NCI-H510A treated with DMSO at 0.1 percent for 48 hours (cell line): ENCODE measurements around the gene ZNF792.
"Not testable (repeated sequence)": the region's sequence is repeated elsewhere in the genome, so short reads cannot be mapped to it uniquely, and the experiment has no call there.

Experiments
- DNase-seq: peaks from one replicate; lab custom pipeline; 2025; lab: John Stamatoyannopoulos, UW

Gene ZNF792

DNA sequence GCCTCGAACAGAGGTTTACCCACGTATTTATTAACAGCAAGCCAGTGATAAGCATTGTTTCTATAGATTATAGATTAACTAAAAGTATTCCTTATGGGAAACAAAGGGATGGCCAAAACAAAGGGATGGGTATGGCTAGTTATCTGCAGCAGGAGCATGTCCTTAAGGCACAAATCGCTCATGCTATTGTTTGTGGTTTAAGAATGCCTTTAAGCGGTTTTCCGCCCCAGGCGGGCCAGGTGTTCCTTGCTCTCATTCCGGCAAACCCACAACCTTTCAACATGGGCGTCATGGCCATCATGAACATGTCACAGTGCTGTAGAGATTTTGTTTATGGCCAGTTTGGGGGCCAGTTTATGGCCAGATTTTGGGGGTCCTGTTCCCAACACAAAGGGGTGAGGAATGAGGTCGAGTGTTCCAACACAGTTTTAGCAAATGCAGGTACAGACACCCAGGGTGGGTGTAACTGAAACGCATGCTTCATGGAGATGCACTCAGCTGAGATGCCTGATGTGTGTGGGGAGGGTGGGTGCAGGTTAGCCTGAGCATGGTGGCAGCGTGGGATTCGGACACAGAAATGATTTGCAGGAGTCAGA is 6.3 kb upstream of the ZNF792 start:
- not testable (repeated sequence) for DNase-seq

GRCh38 chr19:34969721-34970120 is 5.7 kb upstream of the ZNF792 start:
- no peak for DNase-seq

GRCh38 chr19:34967551-34967950 is 3.5 kb upstream of the ZNF792 start:
- DNase-seq: no peak

DNA sequence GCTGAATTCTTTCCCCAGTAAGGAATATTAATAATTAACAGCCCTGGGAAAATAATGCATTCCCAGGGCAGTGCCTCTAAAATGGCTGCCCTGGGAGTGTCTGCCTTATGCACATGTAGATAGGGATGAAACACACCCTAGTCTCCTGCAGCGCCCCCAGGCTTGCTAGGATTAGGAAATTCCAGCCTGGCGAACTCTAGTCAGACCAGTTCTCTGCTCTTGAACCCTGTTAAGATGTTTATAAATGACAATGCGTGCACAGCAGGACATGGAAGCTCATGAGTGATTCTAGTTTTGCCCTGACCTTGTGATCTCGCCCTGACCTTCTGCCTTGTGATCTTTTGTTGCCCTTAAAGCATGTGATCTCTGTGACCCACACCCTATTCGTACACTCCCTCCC is 1.5 kb upstream of the ZNF792 start:
- DNase-seq: not testable (repeated sequence)

GRCh38 chr19:34964598-34964997 is 569 bp upstream of the ZNF792 start:
- DNase-seq: no peak

- DNase-seq: no peak
Observed at GRCh38 chr19:34962687-34963572, 1.1 kb downstream of the ZNF792 start.

GRCh38 chr19:34961775-34962686 is 2.0 kb downstream of the ZNF792 start:
- no peak for DNase-seq

- DNase-seq: no peak
Observed at GRCh38 chr19:34960940-34961679, 2.9 kb downstream of the ZNF792 start.

GRCh38 chr19:34960103-34960805 is 3.8 kb downstream of the ZNF792 start:
- no peak for DNase-seq

DNA sequence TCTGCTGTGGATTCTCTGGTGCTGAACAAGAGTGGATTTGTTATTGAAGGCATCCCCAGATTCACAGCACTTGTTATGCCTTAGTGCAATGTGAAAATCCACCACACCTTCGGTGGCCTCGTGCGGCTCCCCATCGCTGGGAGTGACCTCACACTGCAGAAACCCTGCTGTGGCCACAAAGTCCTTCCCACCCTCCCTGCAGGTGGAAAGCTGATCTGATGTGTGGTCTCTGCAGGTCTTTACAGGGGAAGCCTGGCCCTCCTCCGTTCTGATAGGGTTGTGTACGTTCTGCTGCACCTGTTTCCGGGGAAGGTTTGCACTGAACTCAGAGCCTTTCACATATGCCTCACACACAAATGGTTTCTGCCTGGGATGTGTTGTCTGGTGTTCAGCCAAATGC is 5.0 kb downstream of the ZNF792 start:
- DNase-seq: no peak

- DNase-seq: no peak
Observed at GRCh38 chr19:34957830-34958751, 5.9 kb downstream of the ZNF792 start.

DNA sequence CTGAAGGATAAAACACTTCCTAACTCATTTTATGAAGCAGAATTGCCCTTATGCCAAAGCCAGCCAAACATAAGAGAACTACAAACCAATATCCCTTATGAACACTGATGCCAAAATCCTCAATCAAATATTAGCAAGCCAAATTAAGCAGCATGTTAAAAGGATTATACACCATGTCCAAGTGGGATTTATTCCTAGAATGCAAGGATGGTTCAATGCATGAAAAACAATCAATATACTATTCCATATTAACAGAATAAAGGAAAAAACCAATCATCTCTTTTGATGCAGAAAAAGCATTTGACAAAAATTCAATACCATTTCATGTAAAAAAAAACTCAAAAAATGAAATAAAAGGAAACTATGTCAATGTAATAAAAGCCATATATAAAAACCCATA is 10.9 kb downstream of the ZNF792 start:
- DNase-seq: no peak

GRCh38 chr19:34943861-34944573 is 20.0 kb downstream of the ZNF792 start:
- no peak for DNase-seq

DNA sequence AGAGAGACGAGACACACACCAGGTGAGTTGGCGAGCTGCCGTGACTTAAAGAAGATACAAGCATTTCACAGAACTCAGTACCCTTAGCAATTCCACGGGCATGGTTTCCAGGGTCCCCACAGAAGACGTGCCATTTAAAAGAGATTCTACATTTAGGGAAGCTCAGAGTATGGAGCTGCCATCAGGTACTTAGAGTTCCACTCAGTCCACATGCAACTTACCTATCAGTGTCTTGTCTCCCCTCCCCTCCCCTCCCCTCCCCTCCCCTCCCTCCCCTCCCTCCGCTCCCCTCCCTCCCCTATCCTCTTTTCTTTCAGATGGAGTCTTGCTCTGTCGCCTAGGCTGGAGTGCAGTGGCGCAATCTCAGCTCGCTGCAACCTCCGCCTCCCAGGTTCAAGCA is 25.1 kb downstream of the ZNF792 start:
- no peak for DNase-seq

DNA sequence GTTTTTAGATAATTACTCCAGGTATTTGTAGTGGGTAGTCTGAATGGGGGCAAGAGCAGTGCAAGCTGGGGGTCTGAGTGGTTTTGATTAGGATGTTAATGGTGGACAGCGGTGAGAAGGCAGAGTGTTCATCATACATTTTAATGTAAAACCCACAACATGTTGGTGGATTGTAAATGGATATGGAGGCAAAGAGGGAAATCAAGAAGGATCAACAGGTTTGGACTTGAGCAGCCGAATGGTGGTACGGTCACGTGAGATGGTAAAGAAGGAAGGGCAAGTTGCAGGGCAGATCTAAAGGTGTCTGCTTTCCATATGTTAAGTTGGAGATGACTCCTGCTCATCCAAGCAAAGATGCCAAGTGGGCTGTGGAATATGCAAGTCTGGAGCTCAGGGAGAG is 27.8 kb downstream of the ZNF792 start:
- DNase-seq: no peak

DNA sequence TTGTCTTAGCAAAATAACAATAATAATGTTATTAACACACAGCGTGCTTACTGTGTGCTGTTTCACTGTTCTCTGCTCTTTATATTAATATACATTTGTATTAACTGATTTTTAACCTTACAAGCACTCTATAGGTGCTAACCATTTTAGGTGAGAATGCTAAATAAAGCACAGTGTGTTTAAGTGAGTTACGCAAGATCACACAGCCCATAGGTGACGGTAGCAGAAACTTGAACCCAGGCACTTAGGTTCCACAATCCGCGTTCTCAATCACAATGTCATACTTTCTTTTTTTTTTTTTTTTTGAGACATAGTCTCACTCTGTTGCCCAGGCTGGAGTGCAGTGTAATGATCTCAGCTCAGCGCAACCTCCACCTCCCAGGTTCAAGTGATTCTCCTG is 31.5 kb downstream of the ZNF792 start:
- DNase-seq: no peak

GRCh38 chr19:34926685-34927375 is 37.2 kb downstream of the ZNF792 start, which contains the start of gene ZNF30:
Gene ZNF30, plus strand, starts transcription at chr19:34926903. Its CDS starts 3,045 bp downstream, at chr19:34929948.
- no peak for DNase-seq

DNA sequence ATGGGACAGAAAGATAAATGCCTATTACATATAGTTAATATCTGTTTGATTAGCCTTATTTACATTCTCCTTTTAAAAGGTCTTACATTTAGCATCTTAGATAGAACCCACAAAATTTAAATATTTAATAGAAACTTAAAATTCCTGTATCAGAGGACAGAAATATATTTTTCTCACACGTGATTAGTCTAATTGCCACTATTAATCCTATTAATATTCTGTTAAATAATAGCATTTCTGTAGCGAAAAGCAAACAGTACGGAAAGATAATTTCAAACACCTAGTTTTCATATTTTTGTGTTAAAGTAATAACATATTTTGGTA is 37.7 kb downstream of the ZNF792 start:
- DNase-seq: no peak
